GM23338 (cell line): ENCODE data around the gene GPATCH8. TPM values are rescaled to one million over a fixed set of nuclear protein-coding genes. Genes with fewer than 3 reads are reported as not detected.

ENCODE experiments used
- ATAC-seq: fragments of 200-7000 bp; cut with Tn5 transposase; 3 replicates; pipeline ENCODE4 v1.9.1; 2020
- DNase-seq: peaks from one replicate; pipeline ENCODE4 v3.0.0-alpha.2; 2015; ENCODE audit warnings: low spot score
- H2AFZ ChIP-seq: fragments of 200-600 bp; sonication (generic); 2 replicates; pipeline ENCODE4 v1.8.0; 2016; ENCODE audit warnings: antibody characterized with exemption, mild to moderate bottlenecking, moderate library complexity
- H3F3A ChIP-seq: fragments of 200-600 bp; sonication (generic); replicated peaks from 2 replicates; pipeline ENCODE4 v1.8.0; 2017; ENCODE audit warnings: antibody characterized with exemption, mixed run types, low read depth
- H3K27ac ChIP-seq: fragments of 200-600 bp; sonication (generic); 2 replicates; pipeline ENCODE4 v1.6.1; 2016; ENCODE audit warnings: low read depth
- H3K27me3 ChIP-seq: fragments of 200-600 bp; sonication (generic); 2 replicates; pipeline ENCODE4 v1.8.0; 2016; ENCODE audit warnings: mild to moderate bottlenecking, mixed run types, moderate library complexity; ENCODE audit not compliant: insufficient read depth
- H3K36me3 ChIP-seq: fragments of 200-600 bp; sonication (generic); 2 replicates; pipeline ENCODE4 v1.8.0; 2016; ENCODE audit warnings: mild to moderate bottlenecking; ENCODE audit not compliant: insufficient read depth
- H3K4me1 ChIP-seq: fragments of 200-600 bp; sonication (generic); 2 replicates; pipeline ENCODE4 v1.8.0; 2016; ENCODE audit warnings: mild to moderate bottlenecking, moderate library complexity; ENCODE audit not compliant: insufficient read depth
- H3K4me2 ChIP-seq: fragments of 200-600 bp; sonication (generic); 2 replicates; pipeline ENCODE4 v1.7.1; 2017; ENCODE audit warnings: mixed run types
- H3K4me3 ChIP-seq: fragments of 200-600 bp; sonication (generic); 2 replicates; pipeline ENCODE4 v1.6.1; 2016; ENCODE audit warnings: mixed run types
- H3K79me2 ChIP-seq: fragments of 200-600 bp; sonication (generic); replicated peaks from 2 replicates; pipeline ENCODE4 v1.8.0; 2017; ENCODE audit warnings: mild to moderate bottlenecking; ENCODE audit not compliant: insufficient read depth
- H3K9me2 ChIP-seq: fragments of 200-600 bp; sonication (generic); 2 replicates; pipeline ENCODE4 v1.8.0; 2017; ENCODE audit not compliant: insufficient read depth
- H4K20me1 ChIP-seq: fragments of 200-600 bp; sonication (generic); replicated peaks from 2 replicates; pipeline ENCODE4 v1.8.0; 2017; ENCODE audit warnings: mild to moderate bottlenecking; ENCODE audit not compliant: insufficient read depth
- H3K27ac Mint-ChIP-seq: 2 replicates; pipeline ENCODE4 v1.8.0; 2020; ENCODE audit warnings: inconsistent platforms, mild to moderate bottlenecking, moderate library complexity, mixed read lengths
- H3K27me3 Mint-ChIP-seq: 3 replicates; pipeline ENCODE4 v1.8.0; 2022; ENCODE audit warnings: low read depth, mild to moderate bottlenecking, moderate library complexity, mixed read lengths, inconsistent platforms; ENCODE audit not compliant: insufficient read depth, poor library complexity
- H3K36me3 Mint-ChIP-seq: 3 replicates; pipeline ENCODE4 v1.8.0; 2021; ENCODE audit warnings: low read depth, mild to moderate bottlenecking, inconsistent platforms, moderate library complexity, mixed read lengths
- H3K4me1 Mint-ChIP-seq: 3 replicates; pipeline ENCODE4 v1.8.0; 2020; ENCODE audit warnings: mild to moderate bottlenecking, inconsistent platforms, mixed read lengths
- H3K4me3 Mint-ChIP-seq: 3 replicates; pipeline ENCODE4 v1.8.0; 2021; ENCODE audit warnings: moderate library complexity, mild to moderate bottlenecking, inconsistent platforms, mixed read lengths
- H3K9me3 Mint-ChIP-seq: 3 replicates; pipeline ENCODE4 v1.8.0; 2020; ENCODE audit warnings: moderate library complexity, mild to moderate bottlenecking, inconsistent platforms, mixed read lengths
- EZH2 ChIP-seq: fragments of 200-600 bp; sonication (generic); IDR thresholded peaks from one replicate; pipeline ENCODE4 v1.8.0; 2017; ENCODE audit warnings: antibody characterized with exemption, mild to moderate bottlenecking, low read depth; ENCODE audit not compliant: unreplicated experiment
- EZH2phosphoT487 ChIP-seq: fragments of 200-600 bp; sonication (generic); IDR thresholded peaks from one replicate; pipeline ENCODE4 v1.8.1; 2018; ENCODE audit warnings: antibody characterized with exemption; ENCODE audit not compliant: unreplicated experiment
- JUNB ChIP-seq: IDR thresholded peaks from one replicate; pipeline ENCODE4 v1.6.1; 2016; ENCODE audit warnings: antibody characterized with exemption; ENCODE audit not compliant: unreplicated experiment
- NANOG ChIP-seq: IDR thresholded peaks from 2 replicates; pipeline ENCODE4 v1.6.1; 2016; ENCODE audit warnings: antibody characterized with exemption, borderline replicate concordance
- POLR2AphosphoS5 ChIP-seq: IDR thresholded peaks from 2 replicates; pipeline ENCODE4 v1.6.1; 2016; ENCODE audit warnings: antibody characterized with exemption, low read depth
- polyA plus RNA-seq: library from polyadenylated mRNA; unstranded; fragments of >200 nt; fragmentation: Nextera tagmentation; extraction: Ambion mirVana; gene quantifications from 2 replicates; pipeline ENCODE4 v1.2.1, GENCODE V29; 2016
- total RNA-seq: library from RNA; depleted of rRNA; stranded (reverse); fragments of >200 nt; shearing (Covaris generic); gene quantifications from 2 replicates; pipeline ENCODE4 v1.2.3, GENCODE V29; 2014
- TF ChIP-seq, protein P1 (sequence below), 2 experiments: fragments of 200-600 bp in 1 of 2; sonication (generic) in 1 of 2; conservative IDR thresholded peaks; 2 replicates each; pipeline versions ENCODE4 v1.5.1 to v1.6.1; 2016 to 2017; ENCODE audit warnings: antibody characterized with exemption in 2 of 2, low read depth in 2 of 2, mild to moderate bottlenecking in 2 of 2, moderate library complexity in 1 of 2
- TF ChIP-seq, protein P2 (sequence below): fragments of 250-450 bp; sonication (Bioruptor Pico); IDR thresholded peaks from 2 replicates; pipeline ENCODE4 v1.5.0; 2020; ENCODE audit warnings: mild to moderate bottlenecking, moderate library complexity

Gene GPATCH8
- total and polyA plus RNA-seq, 2 experiments from 2014 or later: 44.4 to 76.5 TPM

DNA sequence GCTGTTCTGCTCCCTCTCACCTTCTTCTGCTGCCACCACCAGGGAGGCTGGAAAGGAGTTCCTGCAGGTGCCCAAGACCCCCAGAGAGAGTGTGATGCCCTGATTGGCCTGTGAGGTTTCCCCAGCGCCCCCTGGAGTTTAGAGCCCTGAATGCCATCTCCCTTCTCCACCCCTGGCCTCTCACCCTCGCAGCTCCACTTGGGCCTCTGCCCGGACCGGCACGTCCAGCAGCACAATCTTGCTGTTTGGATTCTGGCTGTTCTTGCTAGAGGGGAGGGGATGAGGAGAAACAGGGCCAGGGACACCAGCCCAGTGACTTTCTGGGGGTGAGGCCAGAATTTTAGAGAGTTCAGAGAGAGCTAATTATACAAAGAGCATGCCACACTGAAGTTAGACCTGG, 127.1 kb downstream of the GPATCH8 start:
- Mint-ChIP-seq H3K4me1 (peaks cover 22% of the 10 kb centered on the region), H3K27ac (no peak overlapping the region), H3K4me3 (no peak overlapping the region), H3K27me3 (peaks cover 18% of the 10 kb centered on the region), H3K36me3 (peaks cover 3% of the 10 kb centered on the region; the same call in 1 of the 3 replicates), H3K9me3 (no peaks in the 10 kb centered on the region; the same call in 2 of the 3 replicates)
- ATAC-seq (peak; percentile 67), DNase-seq (peak; percentile 86)
- Histone ChIP-seq H2AFZ (no peak overlapping the region), H3K27me3 (0 out of 2 replicates have a peak, but pooled peaks cover 5% of the 10 kb centered on the region), H3F3A (peaks cover 8% of the 10 kb centered on the region), H3K36me3 (no peaks in the 10 kb centered on the region), H4K20me1 (no peaks in the 10 kb centered on the region), H3K79me2 (no peaks in the 10 kb centered on the region), H3K9me2 (no peaks in the 10 kb centered on the region), H3K4me3 (peak overlapping the region; percentile 49; the same call in 1 of the 2 replicates), H3K4me2 (peak overlapping the region; percentile 80; the same call in 1 of the 2 replicates), H3K4me1 (peaks cover 16% of the 10 kb centered on the region), H3K27ac (no peak overlapping the region)
- TF ChIP-seq, protein P1, sequence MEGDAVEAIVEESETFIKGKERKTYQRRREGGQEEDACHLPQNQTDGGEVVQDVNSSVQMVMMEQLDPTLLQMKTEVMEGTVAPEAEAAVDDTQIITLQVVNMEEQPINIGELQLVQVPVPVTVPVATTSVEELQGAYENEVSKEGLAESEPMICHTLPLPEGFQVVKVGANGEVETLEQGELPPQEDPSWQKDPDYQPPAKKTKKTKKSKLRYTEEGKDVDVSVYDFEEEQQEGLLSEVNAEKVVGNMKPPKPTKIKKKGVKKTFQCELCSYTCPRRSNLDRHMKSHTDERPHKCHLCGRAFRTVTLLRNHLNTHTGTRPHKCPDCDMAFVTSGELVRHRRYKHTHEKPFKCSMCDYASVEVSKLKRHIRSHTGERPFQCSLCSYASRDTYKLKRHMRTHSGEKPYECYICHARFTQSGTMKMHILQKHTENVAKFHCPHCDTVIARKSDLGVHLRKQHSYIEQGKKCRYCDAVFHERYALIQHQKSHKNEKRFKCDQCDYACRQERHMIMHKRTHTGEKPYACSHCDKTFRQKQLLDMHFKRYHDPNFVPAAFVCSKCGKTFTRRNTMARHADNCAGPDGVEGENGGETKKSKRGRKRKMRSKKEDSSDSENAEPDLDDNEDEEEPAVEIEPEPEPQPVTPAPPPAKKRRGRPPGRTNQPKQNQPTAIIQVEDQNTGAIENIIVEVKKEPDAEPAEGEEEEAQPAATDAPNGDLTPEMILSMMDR (conservative IDR thresholded peaks at IDR 0.05; ENCODE audit: low read depth in 2 of 2): peak; percentile 75 to 77
- TF ChIP-seq POLR2AphosphoS5: no peak

DNA sequence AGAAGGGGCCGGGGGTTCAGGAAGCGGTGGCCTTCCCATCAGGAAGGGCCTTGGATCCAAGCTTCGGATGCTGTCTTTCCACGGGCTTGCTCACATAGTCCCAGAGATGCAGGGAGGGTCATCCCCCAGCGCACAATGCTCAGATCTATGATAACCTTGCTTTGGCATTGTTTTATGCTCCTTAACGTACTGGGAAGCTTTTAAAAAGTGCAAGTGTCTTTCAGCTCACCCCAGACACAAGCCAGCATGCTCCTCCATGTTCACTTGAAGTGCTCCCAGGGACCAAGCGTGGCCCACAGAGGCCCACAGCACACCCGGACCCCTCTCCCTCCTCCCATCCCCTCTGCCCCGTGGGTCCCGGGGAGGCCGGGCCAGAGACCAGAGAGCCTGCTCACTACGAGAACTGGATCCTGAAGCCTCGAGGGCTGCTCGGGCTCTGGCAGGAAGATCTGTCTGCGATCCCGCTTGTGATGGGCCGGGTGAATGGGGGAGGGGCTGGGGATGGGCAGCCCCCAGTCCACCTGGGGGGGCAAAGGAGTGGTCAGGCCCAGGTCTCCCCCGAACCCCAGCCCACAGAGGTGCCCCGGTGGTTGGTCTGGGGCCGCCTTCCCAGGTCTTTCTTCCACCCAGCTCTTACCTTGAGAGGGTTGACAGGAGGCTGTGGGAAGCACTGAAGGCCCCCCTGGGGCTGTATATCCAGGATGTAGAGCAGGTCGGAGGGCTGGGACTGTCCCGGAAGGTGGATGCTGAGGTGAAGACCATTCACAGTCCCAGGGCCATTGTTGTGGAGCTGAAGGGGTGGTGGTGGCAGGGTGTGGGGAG, 127.8 kb downstream of the GPATCH8 start:
- H4K20me1 ChIP-seq: no peaks in the 10 kb centered on the region
- peak overlapping the region; percentile 49; the same call in 2 of the 3 replicates for H3K4me3 Mint-ChIP-seq
- H3K9me2 ChIP-seq: no peaks in the 10 kb centered on the region
- peaks cover 22% of the 10 kb centered on the region for H3K4me1 Mint-ChIP-seq
- H3K27me3 Mint-ChIP-seq: peaks cover 18% of the 10 kb centered on the region
- peaks cover 16% of the 10 kb centered on the region for H3K4me1 ChIP-seq
- H3K36me3 Mint-ChIP-seq: peaks cover 3% of the 10 kb centered on the region; the same call in 1 of the 3 replicates
- peak; percentile 34 for ATAC-seq
- peak overlapping the region; percentile 49 for H3K4me3 ChIP-seq
- no peak overlapping the region for H3K27ac Mint-ChIP-seq
- H3K9me3 Mint-ChIP-seq: no peaks in the 10 kb centered on the region; the same call in 2 of the 3 replicates
- H3K36me3 ChIP-seq: no peaks in the 10 kb centered on the region
- H2AFZ ChIP-seq: peak overlapping the region; percentile 84
- H3K79me2 ChIP-seq: no peaks in the 10 kb centered on the region
- H3K27ac ChIP-seq: no peak overlapping the region
- peaks cover 8% of the 10 kb centered on the region for H3F3A ChIP-seq
- 0 out of 2 replicates have a peak, but pooled peaks cover 5% of the 10 kb centered on the region for H3K27me3 ChIP-seq
- H3K4me2 ChIP-seq: peak overlapping the region; percentile 80
- DNase-seq: peak; percentile 60
- TF ChIP-seq EZH2: no peak
- TF ChIP-seq, protein P1 (conservative IDR thresholded peaks at IDR 0.05; ENCODE audit: low read depth in 2 of 2): no peak
- TF ChIP-seq, protein P2, sequence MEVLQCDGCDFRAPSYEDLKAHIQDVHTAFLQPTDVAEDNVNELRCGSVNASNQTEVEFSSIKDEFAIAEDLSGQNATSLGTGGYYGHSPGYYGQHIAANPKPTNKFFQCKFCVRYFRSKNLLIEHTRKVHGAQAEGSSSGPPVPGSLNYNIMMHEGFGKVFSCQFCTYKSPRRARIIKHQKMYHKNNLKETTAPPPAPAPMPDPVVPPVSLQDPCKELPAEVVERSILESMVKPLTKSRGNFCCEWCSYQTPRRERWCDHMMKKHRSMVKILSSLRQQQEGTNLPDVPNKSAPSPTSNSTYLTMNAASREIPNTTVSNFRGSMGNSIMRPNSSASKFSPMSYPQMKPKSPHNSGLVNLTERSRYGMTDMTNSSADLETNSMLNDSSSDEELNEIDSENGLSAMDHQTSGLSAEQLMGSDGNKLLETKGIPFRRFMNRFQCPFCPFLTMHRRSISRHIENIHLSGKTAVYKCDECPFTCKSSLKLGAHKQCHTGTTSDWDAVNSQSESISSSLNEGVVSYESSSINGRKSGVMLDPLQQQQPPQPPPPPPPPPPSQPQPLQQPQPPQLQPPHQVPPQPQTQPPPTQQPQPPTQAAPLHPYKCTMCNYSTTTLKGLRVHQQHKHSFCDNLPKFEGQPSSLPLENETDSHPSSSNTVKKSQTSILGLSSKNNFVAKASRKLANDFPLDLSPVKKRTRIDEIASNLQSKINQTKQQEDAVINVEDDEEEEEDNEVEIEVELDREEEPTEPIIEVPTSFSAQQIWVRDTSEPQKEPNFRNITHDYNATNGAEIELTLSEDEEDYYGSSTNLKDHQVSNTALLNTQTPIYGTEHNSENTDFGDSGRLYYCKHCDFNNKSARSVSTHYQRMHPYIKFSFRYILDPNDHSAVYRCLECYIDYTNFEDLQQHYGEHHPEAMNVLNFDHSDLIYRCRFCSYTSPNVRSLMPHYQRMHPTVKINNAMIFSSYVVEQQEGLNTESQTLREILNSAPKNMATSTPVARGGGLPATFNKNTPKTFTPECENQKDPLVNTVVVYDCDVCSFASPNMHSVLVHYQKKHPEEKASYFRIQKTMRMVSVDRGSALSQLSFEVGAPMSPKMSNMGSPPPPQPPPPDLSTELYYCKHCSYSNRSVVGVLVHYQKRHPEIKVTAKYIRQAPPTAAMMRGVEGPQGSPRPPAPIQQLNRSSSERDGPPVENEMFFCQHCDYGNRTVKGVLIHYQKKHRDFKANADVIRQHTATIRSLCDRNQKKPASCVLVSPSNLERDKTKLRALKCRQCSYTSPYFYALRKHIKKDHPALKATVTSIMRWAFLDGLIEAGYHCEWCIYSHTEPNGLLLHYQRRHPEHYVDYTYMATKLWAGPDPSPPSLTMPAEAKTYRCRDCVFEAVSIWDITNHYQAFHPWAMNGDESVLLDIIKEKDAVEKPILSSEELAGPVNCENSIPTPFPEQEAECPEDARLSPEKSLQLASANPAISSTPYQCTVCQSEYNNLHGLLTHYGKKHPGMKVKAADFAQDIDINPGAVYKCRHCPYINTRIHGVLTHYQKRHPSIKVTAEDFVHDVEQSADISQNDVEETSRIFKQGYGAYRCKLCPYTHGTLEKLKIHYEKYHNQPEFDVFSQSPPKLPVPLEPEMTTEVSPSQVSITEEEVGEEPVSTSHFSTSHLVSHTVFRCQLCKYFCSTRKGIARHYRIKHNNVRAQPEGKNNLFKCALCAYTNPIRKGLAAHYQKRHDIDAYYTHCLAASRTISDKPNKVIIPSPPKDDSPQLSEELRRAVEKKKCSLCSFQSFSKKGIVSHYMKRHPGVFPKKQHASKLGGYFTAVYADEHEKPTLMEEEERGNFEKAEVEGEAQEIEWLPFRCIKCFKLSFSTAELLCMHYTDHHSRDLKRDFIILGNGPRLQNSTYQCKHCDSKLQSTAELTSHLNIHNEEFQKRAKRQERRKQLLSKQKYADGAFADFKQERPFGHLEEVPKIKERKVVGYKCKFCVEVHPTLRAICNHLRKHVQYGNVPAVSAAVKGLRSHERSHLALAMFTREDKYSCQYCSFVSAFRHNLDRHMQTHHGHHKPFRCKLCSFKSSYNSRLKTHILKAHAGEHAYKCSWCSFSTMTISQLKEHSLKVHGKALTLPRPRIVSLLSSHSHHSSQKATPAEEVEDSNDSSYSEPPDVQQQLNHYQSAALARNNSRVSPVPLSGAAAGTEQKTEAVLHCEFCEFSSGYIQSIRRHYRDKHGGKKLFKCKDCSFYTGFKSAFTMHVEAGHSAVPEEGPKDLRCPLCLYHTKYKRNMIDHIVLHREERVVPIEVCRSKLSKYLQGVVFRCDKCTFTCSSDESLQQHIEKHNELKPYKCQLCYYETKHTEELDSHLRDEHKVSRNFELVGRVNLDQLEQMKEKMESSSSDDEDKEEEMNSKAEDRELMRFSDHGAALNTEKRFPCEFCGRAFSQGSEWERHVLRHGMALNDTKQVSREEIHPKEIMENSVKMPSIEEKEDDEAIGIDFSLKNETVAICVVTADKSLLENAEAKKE (CRISPR knock-in tag): no peak
- no peak for TF ChIP-seq POLR2AphosphoS5
- no peak for TF ChIP-seq EZH2phosphoT487
- TF ChIP-seq NANOG: no peak
- TF ChIP-seq JUNB: no peak
